ENCODE data around the gene ZDHHC17.
"Not testable (repeated sequence)": the region's sequence is repeated elsewhere in the genome, so short reads cannot be mapped to it uniquely, and the experiment has no call there.

ZDHHC17 gene

DNA sequence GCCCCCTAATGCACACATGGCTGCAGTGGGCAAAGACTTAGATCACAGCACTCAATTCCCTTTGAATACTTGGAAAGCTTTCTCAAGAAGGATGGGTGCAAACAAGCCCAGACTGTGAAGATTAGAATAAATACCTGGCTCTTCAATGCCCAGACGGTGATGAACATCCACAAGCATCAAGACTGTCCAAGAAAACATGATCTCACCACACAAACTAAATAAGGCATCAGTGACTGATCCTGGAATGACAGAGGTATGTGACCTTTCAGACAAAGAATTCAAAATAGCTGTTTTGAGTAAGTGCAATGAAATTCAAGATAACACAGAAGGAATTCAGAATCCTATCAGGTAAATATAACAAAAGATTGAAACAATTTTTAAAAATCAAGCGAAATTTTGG lies 43.8 kb upstream of the ZDHHC17 start:
- CTCF ChIA-PET = interaction anchor here (1.3 kb wide), 1 partner anchor 24 kb away, joined by 3 read pairs; no protein-coding TSS in a partner anchor
- POLR2A ChIA-PET = no interaction called here
- no peak for DNase-seq (ENCODE audit: extremely low spot score)
- TF ChIP-seq, protein P1, sequence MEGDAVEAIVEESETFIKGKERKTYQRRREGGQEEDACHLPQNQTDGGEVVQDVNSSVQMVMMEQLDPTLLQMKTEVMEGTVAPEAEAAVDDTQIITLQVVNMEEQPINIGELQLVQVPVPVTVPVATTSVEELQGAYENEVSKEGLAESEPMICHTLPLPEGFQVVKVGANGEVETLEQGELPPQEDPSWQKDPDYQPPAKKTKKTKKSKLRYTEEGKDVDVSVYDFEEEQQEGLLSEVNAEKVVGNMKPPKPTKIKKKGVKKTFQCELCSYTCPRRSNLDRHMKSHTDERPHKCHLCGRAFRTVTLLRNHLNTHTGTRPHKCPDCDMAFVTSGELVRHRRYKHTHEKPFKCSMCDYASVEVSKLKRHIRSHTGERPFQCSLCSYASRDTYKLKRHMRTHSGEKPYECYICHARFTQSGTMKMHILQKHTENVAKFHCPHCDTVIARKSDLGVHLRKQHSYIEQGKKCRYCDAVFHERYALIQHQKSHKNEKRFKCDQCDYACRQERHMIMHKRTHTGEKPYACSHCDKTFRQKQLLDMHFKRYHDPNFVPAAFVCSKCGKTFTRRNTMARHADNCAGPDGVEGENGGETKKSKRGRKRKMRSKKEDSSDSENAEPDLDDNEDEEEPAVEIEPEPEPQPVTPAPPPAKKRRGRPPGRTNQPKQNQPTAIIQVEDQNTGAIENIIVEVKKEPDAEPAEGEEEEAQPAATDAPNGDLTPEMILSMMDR (IDR thresholded peaks at IDR 0.05; ENCODE audit: control extremely low read depth, extremely low read depth, low read depth, missing control alignments) = no peak

DNA sequence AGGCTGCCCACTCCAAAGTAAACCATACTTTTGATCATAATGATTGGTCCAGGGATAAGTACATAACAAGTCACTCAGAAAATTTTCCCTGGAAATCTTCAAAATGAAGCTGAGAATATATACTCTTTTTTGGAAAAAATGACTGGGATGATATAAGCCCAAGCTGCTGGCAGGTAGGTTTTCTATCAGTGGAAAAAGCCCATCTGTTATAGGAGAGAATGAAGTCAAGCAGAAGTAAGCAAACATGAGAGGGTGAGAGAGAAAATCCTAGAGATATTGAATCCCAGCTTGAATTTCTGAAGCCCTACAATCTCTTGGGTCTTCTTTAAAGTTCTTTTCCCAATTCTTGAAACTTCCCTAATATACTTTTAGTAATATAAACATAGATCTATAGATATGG lies 37.3 kb upstream of the ZDHHC17 start:
- TF ChIP-seq, protein P1 (IDR thresholded peaks at IDR 0.05; ENCODE audit: control extremely low read depth, extremely low read depth, low read depth, missing control alignments) = no peak
- no peak for DNase-seq (ENCODE audit: extremely low spot score)
- POLR2A ChIA-PET = no interaction called here
- CTCF ChIA-PET = interaction anchor here (1.1 to 1.2 kb wide), 2 partner anchors 14 to 60 kb away, joined by 3 read pairs; no protein-coding TSS in a partner anchor

DNA sequence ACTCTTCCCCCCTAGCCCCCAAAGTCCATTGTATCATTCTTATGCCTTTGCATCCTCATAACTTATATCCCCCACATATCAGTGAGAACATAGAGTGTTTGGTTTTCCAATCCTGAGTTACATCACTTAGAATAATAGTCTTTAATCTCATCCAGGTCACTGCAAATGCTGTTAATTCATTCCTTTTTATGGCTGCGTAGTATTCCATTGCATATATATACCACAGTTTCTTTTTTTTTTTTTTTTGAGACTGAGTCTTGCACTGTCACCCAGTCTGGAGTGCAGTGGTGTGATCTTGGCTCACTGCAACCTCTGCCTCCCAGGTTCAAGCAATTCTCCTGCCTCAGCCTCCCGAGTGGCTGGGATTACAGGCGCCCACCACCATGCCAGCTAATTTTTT lies 31.7 kb upstream of the ZDHHC17 start:
- POLR2A ChIA-PET; DNase-seq (ENCODE audit: extremely low spot score); CTCF ChIA-PET: not testable (repeated sequence)

DNA sequence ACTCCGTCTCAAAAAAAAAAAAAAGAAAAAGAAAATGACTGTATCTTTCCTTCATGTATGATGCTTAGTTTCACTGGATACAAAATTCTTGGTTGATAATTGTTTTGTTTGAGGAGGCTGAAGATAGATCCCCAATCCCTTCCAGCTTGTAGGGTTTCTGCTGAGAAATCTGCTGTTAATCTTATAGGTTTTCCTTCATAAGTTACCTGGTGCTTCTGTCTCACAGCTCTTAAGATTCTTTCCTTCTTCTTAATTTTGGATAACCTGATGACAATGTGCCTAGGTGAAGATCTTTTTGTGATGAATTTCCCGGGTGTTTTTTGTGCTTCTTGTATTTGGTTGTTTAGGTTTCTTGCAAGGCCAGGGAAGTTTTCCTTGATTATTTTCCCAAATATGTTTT lies 26.2 kb upstream of the ZDHHC17 start:
- POLR2A ChIA-PET; DNase-seq (ENCODE audit: extremely low spot score): not testable (repeated sequence)
- CTCF ChIA-PET = interaction anchor here (1.6 kb wide), 1 partner anchor 66 kb away, joined by 3 read pairs; no protein-coding TSS in a partner anchor

DNA sequence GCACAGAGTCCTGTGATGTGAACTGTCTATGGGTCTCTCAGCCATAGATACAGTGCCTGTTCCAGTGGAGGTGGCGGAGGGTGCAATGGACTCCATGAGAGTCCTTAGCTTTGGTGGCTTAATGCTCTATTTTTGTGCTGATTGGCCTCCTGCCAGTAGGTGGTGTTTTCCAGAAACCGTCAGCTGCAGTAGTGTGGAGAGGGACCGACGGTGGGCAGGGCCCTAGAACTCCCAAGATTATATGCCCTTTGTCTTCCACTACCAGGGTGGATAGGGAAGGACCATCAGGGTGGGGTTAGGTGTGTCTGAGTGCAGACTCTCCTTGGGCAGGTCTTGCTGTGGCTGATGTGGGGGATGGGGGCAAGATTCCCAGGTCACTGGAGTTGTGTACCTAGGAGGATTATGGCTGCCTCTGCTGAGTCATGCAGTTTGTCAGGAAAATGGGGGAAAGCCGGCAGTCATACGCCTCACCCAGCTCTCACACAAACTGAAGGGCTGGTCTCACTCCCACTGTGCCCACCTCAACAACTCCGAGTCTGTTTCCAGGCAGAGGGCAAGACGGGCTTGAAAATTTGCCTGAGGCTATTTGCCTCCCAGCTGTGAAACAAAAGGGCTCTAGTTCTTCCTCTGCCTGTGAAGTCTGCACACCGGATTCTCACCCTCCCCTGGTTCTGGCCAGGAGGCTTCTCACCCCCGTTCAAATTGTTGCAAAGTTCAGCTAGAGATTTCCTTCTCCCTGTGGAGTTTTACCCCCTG lies 24.9 kb upstream of the ZDHHC17 start:
- ChIA-PET POLR2A (no interaction called here), CTCF (interaction anchor here (0.9 kb wide), 1 partner anchor 10 kb away, joined by 3 read pairs; no protein-coding TSS in a partner anchor)
- DNase-seq (ENCODE audit: extremely low spot score) = no peak
- TF ChIP-seq, protein P1 (IDR thresholded peaks at IDR 0.05; ENCODE audit: control extremely low read depth, extremely low read depth, low read depth, missing control alignments) = no peak

DNA sequence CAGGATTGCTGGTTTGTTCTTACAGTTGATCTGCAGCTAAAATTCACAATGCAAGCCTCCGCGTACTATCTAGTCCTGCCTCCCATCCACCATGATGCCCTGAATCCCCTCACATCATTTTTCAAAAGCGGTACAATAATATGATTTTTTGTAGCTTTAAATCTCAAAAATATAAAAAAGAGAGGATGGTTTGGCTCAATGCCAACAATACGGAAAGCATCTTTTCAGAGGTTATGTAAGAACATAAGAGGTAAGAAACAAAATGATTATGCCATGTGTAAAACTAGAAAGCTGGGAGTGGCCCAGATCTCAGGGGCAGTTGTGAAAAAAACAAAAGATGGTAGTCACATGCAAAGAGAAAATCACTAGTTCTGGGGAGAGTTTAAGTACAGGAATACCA lies 24.0 kb upstream of the ZDHHC17 start:
- DNase-seq (ENCODE audit: extremely low spot score) = no peak
- ChIA-PET CTCF (interaction anchor here (1.0 kb wide), 1 partner anchor 50 kb away, joined by 3 read pairs; no protein-coding TSS in a partner anchor), POLR2A (no interaction called here)
- TF ChIP-seq, protein P1 (IDR thresholded peaks at IDR 0.05; ENCODE audit: control extremely low read depth, extremely low read depth, low read depth, missing control alignments) = no peak

DNA sequence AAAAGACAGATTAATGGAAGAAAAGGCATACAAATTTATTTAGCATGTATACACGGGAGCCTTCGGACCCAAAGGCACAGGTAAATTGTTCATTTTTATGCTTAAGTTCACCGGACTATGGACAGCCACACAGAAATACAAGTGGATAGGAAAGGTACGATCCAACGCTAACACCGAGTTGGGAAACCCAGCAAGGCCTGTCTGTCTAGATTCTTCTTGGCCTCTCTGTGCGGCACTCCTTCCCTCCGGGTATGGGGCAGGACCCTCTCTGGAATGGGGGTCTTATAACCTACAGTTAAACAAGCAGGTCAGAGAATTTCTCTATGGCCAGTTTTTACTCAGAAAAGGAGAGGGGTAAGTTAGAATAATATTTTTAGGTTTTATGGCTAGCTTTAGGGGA lies 23.4 kb upstream of the ZDHHC17 start:
- POLR2A ChIA-PET = no interaction called here
- TF ChIP-seq, protein P1 (IDR thresholded peaks at IDR 0.05; ENCODE audit: control extremely low read depth, extremely low read depth, low read depth, missing control alignments) = no peak
- DNase-seq (ENCODE audit: extremely low spot score) = no peak
- CTCF ChIA-PET = interaction anchor here (1.0 to 1.1 kb wide), 4 partner anchors 14 to 50 kb away, joined by 3 to 4 read pairs (median 3); no protein-coding TSS in a partner anchor

Data from GM10248 (cell line).